ENCODE results near the gene RPS25. TPM values are rescaled to one million over a fixed set of nuclear protein-coding genes. Genes with fewer than 3 reads are reported as not detected.

The RPS25 gene
- total RNA-seq, 1 experiment from 2014 or later = 1,176 TPM

GRCh38 chr11:118979434-118979833 is 38.7 kb downstream of the RPS25 start:
- intact Hi-C loops (cut with micrococcal nuclease; ENCODE audit: unreplicated experiment) = no loop called here
- Histone ChIP-seq H3K4me3 (ENCODE audit: low read depth, low read length, poor library complexity, severe bottlenecking) (no peak overlapping the region), H3K36me3 (ENCODE audit: insufficient read depth, low read length, poor library complexity, severe bottlenecking) (no peaks in the 10 kb centered on the region), H3K27me3 (replicated peaks; ENCODE audit: insufficient read depth, low read depth, low read length, poor library complexity) (no peaks in the 10 kb centered on the region), H3K4me1 (ENCODE audit: insufficient read depth, low read length, poor library complexity, severe bottlenecking) (peaks cover 7% of the 10 kb centered on the region), H3K27ac (ENCODE audit: low read depth, low read length, poor library complexity, severe bottlenecking) (no peak overlapping the region), H3K9me3 (ENCODE audit: low read depth, low read length, poor library complexity, severe bottlenecking) (no peaks in the 10 kb centered on the region)
- CTCF ChIA-PET = no interaction called here
- peak; percentile 38 for DNase-seq (ENCODE audit: low spot score)
- POLR2A ChIA-PET (ENCODE audit: low non-redundant PET) = no interaction called here
- TF ChIP-seq CTCF (conservative IDR thresholded peaks at IDR 0.05; ENCODE audit: low read depth, low read length) (peak; percentile 31), EZH2 (IDR thresholded peaks at IDR 0.05; ENCODE audit: borderline replicate concordance, low read depth, low read length, poor library complexity, severe bottlenecking) (no peak)
- BruUV-seq (replicated peaks) = no TSS peak

- TF ChIP-seq CTCF (conservative IDR thresholded peaks at IDR 0.05; ENCODE audit: low read depth, low read length) (no peak), EZH2 (IDR thresholded peaks at IDR 0.05; ENCODE audit: borderline replicate concordance, low read depth, low read length, poor library complexity, severe bottlenecking) (no peak)
- H3K27ac ChIP-seq (ENCODE audit: low read depth, low read length, poor library complexity, severe bottlenecking) = no peak overlapping the region
- H3K9me3 ChIP-seq (ENCODE audit: low read depth, low read length, poor library complexity, severe bottlenecking) = no peaks in the 10 kb centered on the region
- intact Hi-C loops (cut with micrococcal nuclease; ENCODE audit: unreplicated experiment) = no loop called here
- CTCF ChIA-PET = interaction anchor here (0.6 kb wide), 1 partner anchor 382 kb away, joined by 4 read pairs; no protein-coding TSS in a partner anchor
- no TSS peak for BruUV-seq (replicated peaks)
- H3K36me3 ChIP-seq (ENCODE audit: insufficient read depth, low read length, poor library complexity, severe bottlenecking) = no peaks in the 10 kb centered on the region
- H3K4me1 ChIP-seq (ENCODE audit: insufficient read depth, low read length, poor library complexity, severe bottlenecking) = peaks cover 7% of the 10 kb centered on the region
- no peaks in the 10 kb centered on the region for H3K27me3 ChIP-seq (replicated peaks; ENCODE audit: insufficient read depth, low read depth, low read length, poor library complexity)
- H3K4me3 ChIP-seq (ENCODE audit: low read depth, low read length, poor library complexity, severe bottlenecking) = no peak overlapping the region
- peak; percentile 63 for DNase-seq (ENCODE audit: low spot score)
- POLR2A ChIA-PET (ENCODE audit: low non-redundant PET) = no interaction called here
Observed at GRCh38 chr11:118975771-118976709, 42.1 kb downstream of the RPS25 start.

- POLR2A ChIA-PET (ENCODE audit: low non-redundant PET) = no interaction called here
- Histone ChIP-seq H3K27ac (ENCODE audit: low read depth, low read length, poor library complexity, severe bottlenecking) (no peak overlapping the region), H3K4me3 (ENCODE audit: low read depth, low read length, poor library complexity, severe bottlenecking) (no peak overlapping the region), H3K4me1 (ENCODE audit: insufficient read depth, low read length, poor library complexity, severe bottlenecking) (no peaks in the 10 kb centered on the region), H3K9me3 (ENCODE audit: low read depth, low read length, poor library complexity, severe bottlenecking) (no peaks in the 10 kb centered on the region), H3K27me3 (replicated peaks; ENCODE audit: insufficient read depth, low read depth, low read length, poor library complexity) (no peaks in the 10 kb centered on the region), H3K36me3 (ENCODE audit: insufficient read depth, low read length, poor library complexity, severe bottlenecking) (no peaks in the 10 kb centered on the region)
- CTCF ChIA-PET = no interaction called here
- DNase-seq (ENCODE audit: low spot score) = no peak
- intact Hi-C loops (cut with micrococcal nuclease; ENCODE audit: unreplicated experiment) = no loop called here
- TF ChIP-seq EZH2 (IDR thresholded peaks at IDR 0.05; ENCODE audit: borderline replicate concordance, low read depth, low read length, poor library complexity, severe bottlenecking) (no peak), CTCF (conservative IDR thresholded peaks at IDR 0.05; ENCODE audit: low read depth, low read length) (no peak)
- no TSS peak for BruUV-seq (replicated peaks)
Observed at GRCh38 chr11:118973985-118974384, 44.2 kb downstream of the RPS25 start.

Data from A673 (cell line).